Sigmoid colon (tissue), 7 donors: ENCODE results near the gene ACP4. TPM values are rescaled to one million over a fixed set of nuclear protein-coding genes. Genes with fewer than 3 reads are reported as not detected.

Source experiments
- DNase-seq: peaks from one replicate; pipeline ENCODE4 v3.0.0-alpha.2; 2019
- H3K27ac ChIP-seq, 4 donors: fragments of 200-600 bp; sonication (generic); one replicate each; pipeline ENCODE4 v1.5.1; 2016 to 2019; ENCODE audit warnings: mild to moderate bottlenecking in 1 of 4
- H3K27me3 ChIP-seq, 3 donors: fragments of 200-600 bp; sonication (generic); one replicate each; pipeline ENCODE4 v1.5.1; 2019; ENCODE audit warnings: mild to moderate bottlenecking in 1 of 3
- H3K36me3 ChIP-seq, 4 donors: fragments of 200-600 bp; sonication (generic); one replicate each; pipeline ENCODE4 v1.5.1; 2016 to 2019
- H3K4me1 ChIP-seq, 4 donors: fragments of 200-600 bp; sonication (generic); one replicate each; pipeline ENCODE4 v1.5.1; 2017 to 2019
- H3K4me3 ChIP-seq, 4 donors: fragments of 200-600 bp; sonication (generic); one replicate each; pipeline ENCODE4 v1.5.1; 2017 to 2019; ENCODE audit warnings: mild to moderate bottlenecking in 2 of 4, moderate library complexity in 1 of 4
- H3K9me3 ChIP-seq, 4 donors: fragments of 200-600 bp in 3 of 4; sonication (generic) in 3 of 4; one replicate each; pipeline versions ENCODE4 v1.5.1 to v1.6.1; 2013 to 2019
- CTCF ChIP-seq, 4 experiments: fragments of 450-650 bp in 3 of 4; fragments of 200-600 bp in 1 of 4; IDR thresholded peaks; one replicate each; pipeline ENCODE4 v1.5.1; 2016 to 2019; ENCODE audit warnings: antibody characterized with exemption in 4 of 4, mild to moderate bottlenecking in 3 of 4, moderate library complexity in 2 of 4
- EP300 ChIP-seq, 4 donors: sonication (generic); formaldehyde crosslinking; IDR thresholded peaks; one replicate each; pipeline ENCODE4 v1.6.1; 2017; ENCODE audit warnings: antibody characterized with exemption in 4 of 4
- POLR2A ChIP-seq, 2 donors: fragments of 450-650 bp; IDR thresholded peaks; one replicate each; pipeline ENCODE4 v1.6.1; 2016; ENCODE audit warnings: antibody characterized with exemption in 2 of 2, mild to moderate bottlenecking in 2 of 2, moderate library complexity in 2 of 2
- POLR2AphosphoS5 ChIP-seq, 4 donors: sonication (generic); formaldehyde crosslinking; IDR thresholded peaks; one replicate each; pipeline ENCODE4 v1.6.1; 2017; ENCODE audit warnings: antibody characterized with exemption in 4 of 4
- WGBS, 2 donors: extraction: QIAGEN DNeasy Blood & Tissue Kit; methylation state at CpG; one replicate each; pipeline ENCODE4 v1.1.7; 2013; 5-methylcytosine and 5-hydroxymethylcytosine counted together
- intact Hi-C: fragments of 100-400 bp; cut with DNase I; formaldehyde crosslinking; loops from one replicate; pipeline ENCODE4 v1.15.1; 2023
- polyA plus RNA-seq, 3 donors: library from polyadenylated mRNA; stranded (reverse); fragments of 200-250 nt; gene quantifications; one replicate each; pipeline ENCODE4 v1.2.3, GENCODE V29; 2013
- small RNA-seq, 3 donors: library from RNA; depleted of rRNA; stranded (forward); fragments of <200 nt; gene quantifications; one replicate each; pipeline ENCODE3, GENCODE V24; 2016
- total RNA-seq, 4 donors: library from RNA; depleted of rRNA; stranded (reverse); fragments of >200 nt; gene quantifications; one replicate each; pipeline ENCODE4 v1.1.0, GENCODE V29; 2016
- donor health status: healthy with polysubstance abuse.
- donor health status: Bipolar disorder and iron deficiency.
- donor health status: healthy.

ACP4 gene
- total and polyA plus RNA-seq, 7 donors: not detected

GRCh38 chr19:50844296-50844935, 54.2 kb downstream of the ACP4 start:
- Histone ChIP-seq H3K4me1 (no peaks in the 10 kb centered on the region), H3K4me3 (no peak overlapping the region), H3K27ac (no peak overlapping the region), H3K9me3 (peaks cover 0 to 2% (median 0%) of the 10 kb centered on the region in 4 donors), H3K27me3 (peaks cover 0 to 10% (median 0%) of the 10 kb centered on the region in 3 donors), H3K36me3 (no peaks in the 10 kb centered on the region)
- no peak for DNase-seq
- WGBS, 2 donors: 55 to 64% methylated on average over 8 of the region's 8 CpGs
- intact Hi-C loops: no loop called here
- TF ChIP-seq POLR2A (IDR thresholded peaks at IDR 0.05) (no peak), CTCF (IDR thresholded peaks at IDR 0.05) (no peak), POLR2AphosphoS5 (IDR thresholded peaks at IDR 0.05) (no peak), EP300 (IDR thresholded peaks at IDR 0.05) (no peak)

Small RNAs within 50 kb of the gene (small RNA-seq; reads per million reads assigned to genes)
- gene SNORD88A (40.3 to 134 (median 87.3) reads per million in 3 donors), gene SNORD88B (0 reads per million in 3 donors), gene SNORD88C (0 reads per million in 3 donors)

Other genes starting within 250 kb of the ACP4 start
- 1 to 10 TPM; 2.2 to 2.7 (median 2.4) TPM for gene LRRC4B, start 222.0 kb upstream of the ACP4 start, total RNA-seq
- 1 to 10 TPM in 1 of 3 donors, under 1 TPM in 1, not detected in 1; 0.23 to 2.8 TPM for gene LRRC4B, start 222.0 kb upstream of the ACP4 start, polyA plus RNA-seq
- gene SYT3, start 150.5 kb upstream of the ACP4 start, total RNA-seq: under 1 TPM; 0.28 to 0.66 (median 0.38) TPM
- under 1 TPM in 2 of 3 donors, not detected in 1; under 0.01 to 0.38 TPM for gene SYT3, start 150.5 kb upstream of the ACP4 start, polyA plus RNA-seq
- not detected for gene C19orf81, start 141.0 kb upstream of the ACP4 start, total RNA-seq
- gene C19orf81, start 141.0 kb upstream of the ACP4 start, polyA plus RNA-seq: not detected
- 1 to 10 TPM in 2 of 4 donors, under 1 TPM in 2; under 0.01 to 1.2 (median 0.54) TPM for gene SHANK1, start 70.6 kb upstream of the ACP4 start, total RNA-seq
- gene SHANK1, start 70.6 kb upstream of the ACP4 start, polyA plus RNA-seq: under 1 TPM in 1 of 3 donors, not detected in 2; 0.19 TPM
- 10 to 100 TPM in 3 of 4 donors, 1 to 10 TPM in 1; 9.5 to 20.2 (median 14.6) TPM for gene CLEC11A, start 67.1 kb upstream of the ACP4 start, total RNA-seq
- gene CLEC11A, start 67.1 kb upstream of the ACP4 start, polyA plus RNA-seq: 1 to 10 TPM; 2.1 to 6.1 (median 3.6) TPM
- gene GPR32, start 20.0 kb upstream of the ACP4 start, total RNA-seq: not detected
- not detected for gene GPR32, start 20.0 kb upstream of the ACP4 start, polyA plus RNA-seq
- gene KLK1, start 33.4 kb downstream of the ACP4 start, total RNA-seq: not detected
- 100 to 1,000 TPM in 2 of 3 donors, 10 to 100 TPM in 1; 44.6 to 398 (median 277) TPM for gene KLK1, start 33.4 kb downstream of the ACP4 start, polyA plus RNA-seq
- not detected for gene KLK15, start 43.2 kb downstream of the ACP4 start, total RNA-seq
- 10 to 100 TPM in 1 of 3 donors, 1 to 10 TPM in 2; 2.1 to 10.2 (median 2.8) TPM for gene KLK15, start 43.2 kb downstream of the ACP4 start, polyA plus RNA-seq
- gene KLK3, start 64.5 kb downstream of the ACP4 start, total RNA-seq: not detected
- 1 to 10 TPM; 1.8 to 4.2 (median 3.0) TPM for gene KLK3, start 64.5 kb downstream of the ACP4 start, polyA plus RNA-seq
- not detected for gene KLK2, start 83.0 kb downstream of the ACP4 start, total RNA-seq
- gene KLK2, start 83.0 kb downstream of the ACP4 start, polyA plus RNA-seq: under 1 TPM in 1 of 3 donors, not detected in 2; 0.28 TPM
- gene KLK4, start 121.0 kb downstream of the ACP4 start, total RNA-seq: not detected
- 1 to 10 TPM in 2 of 3 donors, under 1 TPM in 1; 0.39 to 2.8 (median 1.2) TPM for gene KLK4, start 121.0 kb downstream of the ACP4 start, polyA plus RNA-seq
- not detected for gene KLK5, start 162.6 kb downstream of the ACP4 start, total RNA-seq
- gene KLK5, start 162.6 kb downstream of the ACP4 start, polyA plus RNA-seq: not detected
- not detected for gene KLK6, start 179.2 kb downstream of the ACP4 start, total RNA-seq
- gene KLK6, start 179.2 kb downstream of the ACP4 start, polyA plus RNA-seq: not detected
- not detected for gene KLK7, start 193.5 kb downstream of the ACP4 start, total RNA-seq
- not detected for gene KLK7, start 193.5 kb downstream of the ACP4 start, polyA plus RNA-seq
- gene KLK8, start 211.2 kb downstream of the ACP4 start, total RNA-seq: not detected
- not detected for gene KLK8, start 211.2 kb downstream of the ACP4 start, polyA plus RNA-seq
- gene KLK10, start 229.3 kb downstream of the ACP4 start, total RNA-seq: 1 to 10 TPM in 1 of 4 donors, under 1 TPM in 1, not detected in 2; 0.82 to 2.5 TPM
- gene KLK10, start 229.3 kb downstream of the ACP4 start, polyA plus RNA-seq: under 1 TPM; 0.60 to 0.69 (median 0.67) TPM
- gene KLK11, start 236.2 kb downstream of the ACP4 start, total RNA-seq: under 1 TPM in 1 of 4 donors, not detected in 3; 0.71 TPM
- under 1 TPM in 1 of 3 donors, not detected in 2; 0.76 TPM for gene KLK11, start 236.2 kb downstream of the ACP4 start, polyA plus RNA-seq
- gene KLK12, start 244.6 kb downstream of the ACP4 start, total RNA-seq: not detected
- 1 to 10 TPM in 1 of 3 donors, not detected in 2; 2.6 TPM for gene KLK12, start 244.6 kb downstream of the ACP4 start, polyA plus RNA-seq